ENCODE data around the gene GNAL.

Gene GNAL

DNA sequence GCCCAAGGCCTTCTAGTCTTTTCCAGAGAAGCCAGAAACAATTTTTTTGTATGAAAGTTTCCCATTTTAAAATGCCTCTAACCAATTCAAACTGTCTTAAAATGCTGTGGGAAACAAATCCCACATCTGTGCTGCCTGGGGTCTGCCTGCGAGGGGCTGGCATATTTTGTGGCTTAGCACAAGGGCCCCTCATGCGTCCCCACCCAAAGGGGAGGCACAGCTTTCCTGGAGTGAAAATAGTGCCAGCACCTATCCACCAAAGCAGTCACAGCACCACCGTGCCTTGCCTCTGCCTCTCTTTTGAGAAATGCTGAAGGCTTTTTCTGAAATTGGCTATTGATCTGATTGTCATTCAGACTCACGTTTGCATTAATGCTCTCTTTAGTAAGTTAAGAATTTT lies 22.2 kb upstream of the GNAL start:
- Histone ChIP-seq H3K4me1 (ENCODE audit: control insufficient read depth, insufficient read depth, low read length) (no peaks in the 10 kb centered on the region; the same call in 1 of the 2 replicates), H3K27ac (ENCODE audit: extremely low read depth, low read depth, low read length) (no peak overlapping the region), H3K9me3 (ENCODE audit: control insufficient read depth, insufficient read depth, low read depth, low read length) (no peaks in the 10 kb centered on the region), H3K36me3 (ENCODE audit: control insufficient read depth in 2 of 2, insufficient read depth in 1 of 2, low read length in 2 of 2) (no peaks in the 10 kb centered on the region), H3K4me3 (ENCODE audit: low read depth, low read length) (no peak overlapping the region)
- CTCF ChIA-PET: interaction anchor here (0.7 to 3.8 kb wide), 4 partner anchors 11 to 372 kb away, joined by 4 to 30 read pairs (median 6); no protein-coding TSS in a partner anchor
- no peak for TF ChIP-seq ZBTB21 (tag by site-specific recombination; IDR thresholded peaks at IDR 0.05)
- TF ChIP-seq TCF7L2 (IDR thresholded peaks at IDR 0.05; ENCODE audit: borderline replicate concordance, low read depth, low read length): no peak
- TF ChIP-seq KLF1 (tag by site-specific recombination; IDR thresholded peaks at IDR 0.05): no peak
- TF ChIP-seq ZNF366 (tag by site-specific recombination; conservative IDR thresholded peaks at IDR 0.05): no peak
- no peak for TF ChIP-seq ZFP69B (tag by site-specific recombination; IDR thresholded peaks at IDR 0.05)
- TF ChIP-seq, protein P1, sequence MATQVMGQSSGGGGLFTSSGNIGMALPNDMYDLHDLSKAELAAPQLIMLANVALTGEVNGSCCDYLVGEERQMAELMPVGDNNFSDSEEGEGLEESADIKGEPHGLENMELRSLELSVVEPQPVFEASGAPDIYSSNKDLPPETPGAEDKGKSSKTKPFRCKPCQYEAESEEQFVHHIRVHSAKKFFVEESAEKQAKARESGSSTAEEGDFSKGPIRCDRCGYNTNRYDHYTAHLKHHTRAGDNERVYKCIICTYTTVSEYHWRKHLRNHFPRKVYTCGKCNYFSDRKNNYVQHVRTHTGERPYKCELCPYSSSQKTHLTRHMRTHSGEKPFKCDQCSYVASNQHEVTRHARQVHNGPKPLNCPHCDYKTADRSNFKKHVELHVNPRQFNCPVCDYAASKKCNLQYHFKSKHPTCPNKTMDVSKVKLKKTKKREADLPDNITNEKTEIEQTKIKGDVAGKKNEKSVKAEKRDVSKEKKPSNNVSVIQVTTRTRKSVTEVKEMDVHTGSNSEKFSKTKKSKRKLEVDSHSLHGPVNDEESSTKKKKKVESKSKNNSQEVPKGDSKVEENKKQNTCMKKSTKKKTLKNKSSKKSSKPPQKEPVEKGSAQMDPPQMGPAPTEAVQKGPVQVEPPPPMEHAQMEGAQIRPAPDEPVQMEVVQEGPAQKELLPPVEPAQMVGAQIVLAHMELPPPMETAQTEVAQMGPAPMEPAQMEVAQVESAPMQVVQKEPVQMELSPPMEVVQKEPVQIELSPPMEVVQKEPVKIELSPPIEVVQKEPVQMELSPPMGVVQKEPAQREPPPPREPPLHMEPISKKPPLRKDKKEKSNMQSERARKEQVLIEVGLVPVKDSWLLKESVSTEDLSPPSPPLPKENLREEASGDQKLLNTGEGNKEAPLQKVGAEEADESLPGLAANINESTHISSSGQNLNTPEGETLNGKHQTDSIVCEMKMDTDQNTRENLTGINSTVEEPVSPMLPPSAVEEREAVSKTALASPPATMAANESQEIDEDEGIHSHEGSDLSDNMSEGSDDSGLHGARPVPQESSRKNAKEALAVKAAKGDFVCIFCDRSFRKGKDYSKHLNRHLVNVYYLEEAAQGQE (tag by site-specific recombination; IDR thresholded peaks at IDR 0.05): no peak
- TF ChIP-seq ZNF19 (tag by site-specific recombination; IDR thresholded peaks at IDR 0.05; ENCODE audit: low read depth): no peak
- no peak for TF ChIP-seq SP3 (tag by site-specific recombination; IDR thresholded peaks at IDR 0.05)
- TF ChIP-seq, protein P2, sequence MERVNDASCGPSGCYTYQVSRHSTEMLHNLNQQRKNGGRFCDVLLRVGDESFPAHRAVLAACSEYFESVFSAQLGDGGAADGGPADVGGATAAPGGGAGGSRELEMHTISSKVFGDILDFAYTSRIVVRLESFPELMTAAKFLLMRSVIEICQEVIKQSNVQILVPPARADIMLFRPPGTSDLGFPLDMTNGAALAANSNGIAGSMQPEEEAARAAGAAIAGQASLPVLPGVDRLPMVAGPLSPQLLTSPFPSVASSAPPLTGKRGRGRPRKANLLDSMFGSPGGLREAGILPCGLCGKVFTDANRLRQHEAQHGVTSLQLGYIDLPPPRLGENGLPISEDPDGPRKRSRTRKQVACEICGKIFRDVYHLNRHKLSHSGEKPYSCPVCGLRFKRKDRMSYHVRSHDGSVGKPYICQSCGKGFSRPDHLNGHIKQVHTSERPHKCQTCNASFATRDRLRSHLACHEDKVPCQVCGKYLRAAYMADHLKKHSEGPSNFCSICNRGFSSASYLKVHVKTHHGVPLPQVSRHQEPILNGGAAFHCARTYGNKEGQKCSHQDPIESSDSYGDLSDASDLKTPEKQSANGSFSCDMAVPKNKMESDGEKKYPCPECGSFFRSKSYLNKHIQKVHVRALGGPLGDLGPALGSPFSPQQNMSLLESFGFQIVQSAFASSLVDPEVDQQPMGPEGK (tag by site-specific recombination; IDR thresholded peaks at IDR 0.05): no peak
- no peak for TF ChIP-seq ZNF701 (tag by site-specific recombination; IDR thresholded peaks at IDR 0.05)
- no peak for TF ChIP-seq ZEB2 (tag by site-specific recombination; IDR thresholded peaks at IDR 0.05)
- TF ChIP-seq, protein P3, sequence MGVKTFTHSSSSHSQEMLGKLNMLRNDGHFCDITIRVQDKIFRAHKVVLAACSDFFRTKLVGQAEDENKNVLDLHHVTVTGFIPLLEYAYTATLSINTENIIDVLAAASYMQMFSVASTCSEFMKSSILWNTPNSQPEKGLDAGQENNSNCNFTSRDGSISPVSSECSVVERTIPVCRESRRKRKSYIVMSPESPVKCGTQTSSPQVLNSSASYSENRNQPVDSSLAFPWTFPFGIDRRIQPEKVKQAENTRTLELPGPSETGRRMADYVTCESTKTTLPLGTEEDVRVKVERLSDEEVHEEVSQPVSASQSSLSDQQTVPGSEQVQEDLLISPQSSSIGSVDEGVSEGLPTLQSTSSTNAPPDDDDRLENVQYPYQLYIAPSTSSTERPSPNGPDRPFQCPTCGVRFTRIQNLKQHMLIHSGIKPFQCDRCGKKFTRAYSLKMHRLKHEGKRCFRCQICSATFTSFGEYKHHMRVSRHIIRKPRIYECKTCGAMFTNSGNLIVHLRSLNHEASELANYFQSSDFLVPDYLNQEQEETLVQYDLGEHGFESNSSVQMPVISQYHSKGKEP (tag by site-specific recombination; IDR thresholded peaks at IDR 0.05): no peak
- TF ChIP-seq ZNF239 (tag by site-specific recombination; IDR thresholded peaks at IDR 0.05): no peak
- no peak for TF ChIP-seq ZNF621 (tag by site-specific recombination; IDR thresholded peaks at IDR 0.05)
- no peak for TF ChIP-seq ZNF16 (tag by site-specific recombination; IDR thresholded peaks at IDR 0.05; ENCODE audit: low read depth)
- TF ChIP-seq, protein P4, sequence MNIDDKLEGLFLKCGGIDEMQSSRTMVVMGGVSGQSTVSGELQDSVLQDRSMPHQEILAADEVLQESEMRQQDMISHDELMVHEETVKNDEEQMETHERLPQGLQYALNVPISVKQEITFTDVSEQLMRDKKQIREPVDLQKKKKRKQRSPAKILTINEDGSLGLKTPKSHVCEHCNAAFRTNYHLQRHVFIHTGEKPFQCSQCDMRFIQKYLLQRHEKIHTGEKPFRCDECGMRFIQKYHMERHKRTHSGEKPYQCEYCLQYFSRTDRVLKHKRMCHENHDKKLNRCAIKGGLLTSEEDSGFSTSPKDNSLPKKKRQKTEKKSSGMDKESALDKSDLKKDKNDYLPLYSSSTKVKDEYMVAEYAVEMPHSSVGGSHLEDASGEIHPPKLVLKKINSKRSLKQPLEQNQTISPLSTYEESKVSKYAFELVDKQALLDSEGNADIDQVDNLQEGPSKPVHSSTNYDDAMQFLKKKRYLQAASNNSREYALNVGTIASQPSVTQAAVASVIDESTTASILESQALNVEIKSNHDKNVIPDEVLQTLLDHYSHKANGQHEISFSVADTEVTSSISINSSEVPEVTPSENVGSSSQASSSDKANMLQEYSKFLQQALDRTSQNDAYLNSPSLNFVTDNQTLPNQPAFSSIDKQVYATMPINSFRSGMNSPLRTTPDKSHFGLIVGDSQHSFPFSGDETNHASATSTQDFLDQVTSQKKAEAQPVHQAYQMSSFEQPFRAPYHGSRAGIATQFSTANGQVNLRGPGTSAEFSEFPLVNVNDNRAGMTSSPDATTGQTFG (tag by site-specific recombination; IDR thresholded peaks at IDR 0.05; ENCODE audit: borderline replicate concordance): no peak
- POLR2A ChIA-PET: no interaction called here

DNA sequence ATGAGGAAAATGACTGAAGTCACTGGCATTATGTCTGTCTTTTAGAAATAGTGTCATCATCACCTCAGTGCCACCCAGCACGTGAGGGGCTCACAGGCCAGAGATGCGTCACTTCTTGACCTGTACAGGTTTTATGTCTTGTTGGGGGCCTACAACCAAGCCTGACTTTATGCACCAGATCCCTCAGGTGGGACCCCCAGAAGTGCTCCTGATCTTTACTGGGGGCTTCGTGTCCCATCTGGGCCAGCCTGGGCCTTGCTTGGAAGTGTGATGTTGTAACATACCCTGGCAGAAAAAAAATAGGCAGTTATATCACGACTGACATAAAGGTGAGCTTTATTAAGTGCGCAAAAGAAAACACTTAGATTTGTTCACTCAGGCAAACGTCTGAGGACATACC lies 21.5 kb upstream of the GNAL start:
- POLR2A ChIA-PET: no interaction called here
- CTCF ChIA-PET: interaction anchor here (0.7 to 3.8 kb wide), 3 partner anchors 11 to 371 kb away, joined by 4 to 30 read pairs (median 6); no protein-coding TSS in a partner anchor
- H3K4me3 ChIP-seq (ENCODE audit: low read depth, low read length): no peak overlapping the region
- TF ChIP-seq GLI4 (tag by site-specific recombination; IDR thresholded peaks at IDR 0.05) (no peak), ZNF121 (tag by site-specific recombination; IDR thresholded peaks at IDR 0.05) (no peak), ZBTB48 (tag by site-specific recombination; IDR thresholded peaks at IDR 0.05) (no peak), ZNF560 (tag by site-specific recombination; IDR thresholded peaks at IDR 0.05; ENCODE audit: borderline replicate concordance) (no peak), ZSCAN16 (tag by site-specific recombination; IDR thresholded peaks at IDR 0.05) (no peak), ZSCAN23 (tag by site-specific recombination; IDR thresholded peaks at IDR 0.05) (no peak), SALL2 (tag by site-specific recombination; IDR thresholded peaks at IDR 0.05; ENCODE audit: borderline replicate concordance) (no peak)
- TF ChIP-seq, protein P5, sequence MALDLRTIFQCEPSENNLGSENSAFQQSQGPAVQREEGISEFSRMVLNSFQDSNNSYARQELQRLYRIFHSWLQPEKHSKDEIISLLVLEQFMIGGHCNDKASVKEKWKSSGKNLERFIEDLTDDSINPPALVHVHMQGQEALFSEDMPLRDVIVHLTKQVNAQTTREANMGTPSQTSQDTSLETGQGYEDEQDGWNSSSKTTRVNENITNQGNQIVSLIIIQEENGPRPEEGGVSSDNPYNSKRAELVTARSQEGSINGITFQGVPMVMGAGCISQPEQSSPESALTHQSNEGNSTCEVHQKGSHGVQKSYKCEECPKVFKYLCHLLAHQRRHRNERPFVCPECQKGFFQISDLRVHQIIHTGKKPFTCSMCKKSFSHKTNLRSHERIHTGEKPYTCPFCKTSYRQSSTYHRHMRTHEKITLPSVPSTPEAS (tag by site-specific recombination; IDR thresholded peaks at IDR 0.05): no peak
- TF ChIP-seq, protein P6, sequence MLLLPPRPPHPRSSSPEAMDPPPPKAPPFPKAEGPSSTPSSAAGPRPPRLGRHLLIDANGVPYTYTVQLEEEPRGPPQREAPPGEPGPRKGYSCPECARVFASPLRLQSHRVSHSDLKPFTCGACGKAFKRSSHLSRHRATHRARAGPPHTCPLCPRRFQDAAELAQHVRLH (tag by site-specific recombination; IDR thresholded peaks at IDR 0.05): no peak

More for the DNA sequence above, 21.5 kb upstream of the GNAL start:
- Histone ChIP-seq H3K4me1 (ENCODE audit: control insufficient read depth, insufficient read depth, low read length) (no peaks in the 10 kb centered on the region; the same call in 1 of the 2 replicates), H3K27ac (ENCODE audit: extremely low read depth, low read depth, low read length) (no peak overlapping the region), H3K36me3 (ENCODE audit: control insufficient read depth in 2 of 2, insufficient read depth in 1 of 2, low read length in 2 of 2) (no peaks in the 10 kb centered on the region), H3K9me3 (ENCODE audit: control insufficient read depth, insufficient read depth, low read depth, low read length) (no peaks in the 10 kb centered on the region)

Data from HEK293 (cell line).